TTC549 (cell line): Measurements from ENCODE around the gene SYCN.

Experiments used
- FAIRE-seq: peaks from 2 replicates; lab custom pipeline; 2012; peaks lifted over from hg19 to GRCh38; lab: Jason Lieb, UNC

Gene SYCN

GRCh38 chr19:39155741-39156140, 48.3 kb downstream of the SYCN start:
- no peak for FAIRE-seq

DNA sequence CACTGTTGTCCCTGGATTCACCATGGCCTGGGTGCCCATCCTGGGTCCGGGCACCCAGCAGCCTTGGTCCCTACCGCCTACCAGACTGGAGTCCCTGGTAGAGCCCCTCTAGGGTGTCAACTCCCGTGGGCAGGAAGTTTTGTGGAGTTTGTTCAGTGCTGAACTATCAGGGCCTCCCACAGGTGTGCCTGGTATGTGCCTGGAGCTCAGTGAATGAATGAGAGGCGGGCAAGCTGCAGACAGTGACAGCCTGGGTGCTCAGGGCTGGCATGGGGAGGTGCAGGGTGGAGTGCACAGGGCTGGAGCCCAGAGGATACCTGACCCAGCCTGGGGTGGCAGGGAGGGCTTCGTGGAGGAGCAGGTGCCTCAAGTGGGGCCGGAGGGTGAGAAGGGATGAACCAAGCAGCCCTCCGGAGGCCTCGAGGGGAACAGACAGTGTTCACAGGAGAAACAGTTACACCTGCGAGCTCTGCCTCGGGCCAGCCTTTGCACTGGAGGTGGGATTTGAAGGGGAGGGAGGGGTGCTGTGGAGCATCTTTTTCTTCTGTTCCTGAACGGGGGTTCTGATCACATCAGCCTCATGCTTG, 48.9 kb downstream of the SYCN start:
- FAIRE-seq = no peak

DNA sequence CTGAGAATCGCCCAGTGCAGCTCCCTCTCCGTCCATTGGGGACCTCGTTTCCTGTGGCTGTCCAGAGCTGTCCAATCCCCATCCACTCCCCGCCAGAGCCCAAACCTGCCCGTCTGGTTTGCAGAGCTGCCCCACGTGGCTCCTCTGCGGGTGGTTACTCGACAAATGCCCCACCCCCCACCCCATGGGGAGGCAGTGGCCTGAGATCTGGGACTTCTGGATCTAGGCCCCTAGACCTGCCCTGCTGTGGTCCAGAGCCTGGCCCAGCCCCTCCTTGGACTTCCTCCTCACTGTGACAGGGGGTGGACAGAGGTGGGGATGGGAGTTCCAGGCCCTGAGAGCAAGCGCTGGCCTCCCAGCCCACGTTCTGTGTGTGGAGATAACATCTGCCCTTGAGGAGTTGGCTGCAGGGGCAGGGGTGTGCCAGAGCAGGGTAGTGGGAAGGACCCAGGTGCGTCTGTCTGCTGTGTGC, 49.4 kb downstream of the SYCN start:
- FAIRE-seq = no peak

DNA sequence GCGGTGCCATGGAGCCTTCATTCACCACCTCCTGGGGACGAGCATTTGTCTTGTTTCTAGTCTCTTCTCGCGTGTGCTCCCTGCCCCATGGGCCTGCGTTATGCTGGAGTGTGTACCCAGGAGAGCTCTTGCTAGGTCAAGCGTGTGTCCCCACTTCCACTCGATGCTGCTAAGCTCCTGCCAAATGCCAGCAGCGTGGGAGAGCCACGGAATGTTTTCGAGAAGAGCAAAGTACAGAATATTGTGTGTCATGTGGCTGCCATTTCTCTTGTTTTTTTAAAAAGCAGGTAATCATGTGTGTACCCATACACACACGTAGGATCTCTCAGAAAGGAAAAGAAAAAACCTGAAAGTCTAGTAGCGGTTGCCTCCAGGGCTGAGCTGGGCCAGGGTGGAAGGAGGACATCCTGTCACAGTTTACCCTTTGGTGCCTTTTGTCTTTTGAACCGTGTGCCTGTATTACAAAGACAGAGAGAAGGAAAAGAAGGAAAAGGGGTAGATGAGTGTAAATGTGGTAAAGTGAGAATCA, 49.9 kb downstream of the SYCN start:
- FAIRE-seq = no peak
